ENCODE measurements around the gene EPHB1.

DNA sequence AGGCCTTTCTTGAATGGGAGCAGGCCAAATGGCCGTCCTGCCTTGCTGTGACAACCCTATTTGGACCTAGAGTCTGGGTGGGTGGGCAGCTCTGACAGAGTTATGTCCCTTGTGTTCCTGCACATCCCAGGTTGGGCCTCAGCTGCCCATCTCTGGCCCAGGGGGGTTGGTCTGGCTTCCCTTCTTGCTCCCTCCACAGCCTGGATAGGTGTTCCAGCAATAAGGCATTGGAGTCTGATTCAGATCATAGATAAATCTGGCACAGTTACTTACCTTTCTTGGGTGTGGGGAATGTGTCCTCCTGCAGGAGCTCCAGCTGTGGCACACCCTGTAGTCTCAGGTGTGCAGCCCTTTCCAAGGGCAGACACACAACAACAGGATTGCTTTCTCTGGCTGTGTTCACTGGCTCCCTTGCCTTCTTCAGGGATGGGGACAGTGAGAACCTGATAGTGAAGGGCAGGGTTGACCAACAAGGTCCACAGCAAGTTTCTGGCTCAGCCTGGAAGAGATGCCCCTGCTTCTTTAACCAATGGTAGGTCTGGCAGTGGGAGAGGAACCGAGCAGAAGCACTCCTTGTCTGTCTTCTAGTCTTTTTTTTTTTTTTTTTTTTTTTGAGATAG, 177.9 kb downstream of the EPHB1 start:
- TF ChIP-seq ZNF8 (CRISPR knock-in tag; IDR thresholded peaks at IDR 0.05) (no peak), TCF4 (CRISPR knock-in tag; IDR thresholded peaks at IDR 0.05; ENCODE audit: borderline replicate concordance) (no peak), PPARA (CRISPR knock-in tag; IDR thresholded peaks at IDR 0.05; ENCODE audit: borderline replicate concordance) (no peak), ZC3H10 (CRISPR knock-in tag; IDR thresholded peaks at IDR 0.05) (no peak), RARB (CRISPR knock-in tag; IDR thresholded peaks at IDR 0.05) (no peak), BACH2 (CRISPR knock-in tag; IDR thresholded peaks at IDR 0.05; ENCODE audit: borderline replicate concordance) (no peak), ZNF565 (CRISPR knock-in tag; conservative IDR thresholded peaks at IDR 0.05; ENCODE audit: low read depth) (no peak), ISL1 (CRISPR knock-in tag; IDR thresholded peaks at IDR 0.05) (no peak), ARNTL (CRISPR knock-in tag; IDR thresholded peaks at IDR 0.05; ENCODE audit: borderline replicate concordance, low read depth) (no peak)
- TF ChIP-seq, protein P1, sequence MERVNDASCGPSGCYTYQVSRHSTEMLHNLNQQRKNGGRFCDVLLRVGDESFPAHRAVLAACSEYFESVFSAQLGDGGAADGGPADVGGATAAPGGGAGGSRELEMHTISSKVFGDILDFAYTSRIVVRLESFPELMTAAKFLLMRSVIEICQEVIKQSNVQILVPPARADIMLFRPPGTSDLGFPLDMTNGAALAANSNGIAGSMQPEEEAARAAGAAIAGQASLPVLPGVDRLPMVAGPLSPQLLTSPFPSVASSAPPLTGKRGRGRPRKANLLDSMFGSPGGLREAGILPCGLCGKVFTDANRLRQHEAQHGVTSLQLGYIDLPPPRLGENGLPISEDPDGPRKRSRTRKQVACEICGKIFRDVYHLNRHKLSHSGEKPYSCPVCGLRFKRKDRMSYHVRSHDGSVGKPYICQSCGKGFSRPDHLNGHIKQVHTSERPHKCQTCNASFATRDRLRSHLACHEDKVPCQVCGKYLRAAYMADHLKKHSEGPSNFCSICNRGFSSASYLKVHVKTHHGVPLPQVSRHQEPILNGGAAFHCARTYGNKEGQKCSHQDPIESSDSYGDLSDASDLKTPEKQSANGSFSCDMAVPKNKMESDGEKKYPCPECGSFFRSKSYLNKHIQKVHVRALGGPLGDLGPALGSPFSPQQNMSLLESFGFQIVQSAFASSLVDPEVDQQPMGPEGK (CRISPR knock-in tag; IDR thresholded peaks at IDR 0.05; ENCODE audit: borderline replicate concordance) = no peak
- TF ChIP-seq, protein P2, sequence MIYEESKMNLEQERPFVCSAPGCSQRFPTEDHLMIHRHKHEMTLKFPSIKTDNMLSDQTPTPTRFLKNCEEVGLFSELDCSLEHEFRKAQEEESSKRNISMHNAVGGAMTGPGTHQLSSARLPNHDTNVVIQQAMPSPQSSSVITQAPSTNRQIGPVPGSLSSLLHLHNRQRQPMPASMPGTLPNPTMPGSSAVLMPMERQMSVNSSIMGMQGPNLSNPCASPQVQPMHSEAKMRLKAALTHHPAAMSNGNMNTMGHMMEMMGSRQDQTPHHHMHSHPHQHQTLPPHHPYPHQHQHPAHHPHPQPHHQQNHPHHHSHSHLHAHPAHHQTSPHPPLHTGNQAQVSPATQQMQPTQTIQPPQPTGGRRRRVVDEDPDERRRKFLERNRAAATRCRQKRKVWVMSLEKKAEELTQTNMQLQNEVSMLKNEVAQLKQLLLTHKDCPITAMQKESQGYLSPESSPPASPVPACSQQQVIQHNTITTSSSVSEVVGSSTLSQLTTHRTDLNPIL (CRISPR knock-in tag; IDR thresholded peaks at IDR 0.05; ENCODE audit: low read depth) = no peak

Measured in SK-N-SH treated with all-trans-retinoic acid at 6 μM for 48 hours (cell line).